NCI-H2196 (cell line): ENCODE data around the gene LY9.

ENCODE experiments used
- DNase-seq: peaks from one replicate; lab custom pipeline; 2025; ENCODE audit not compliant: unreplicated experiment; lab: John Stamatoyannopoulos, UW

LY9 gene

GRCh38 chr1:160836561-160836960 is 40.6 kb downstream of the LY9 start:
- no peak for DNase-seq

- no peak for DNase-seq
These were observed 41.1 kb downstream of the LY9 start for GRCh38 chr1:160836981-160837557.

GRCh38 chr1:160837558-160838205 is 41.7 kb downstream of the LY9 start:
- DNase-seq: no peak

- no peak for DNase-seq
These were observed 42.9 kb downstream of the LY9 start for GRCh38 chr1:160838888-160839287.

GRCh38 chr1:160839746-160840145 is 43.8 kb downstream of the LY9 start:
- DNase-seq: no peak

- DNase-seq: no peak
These were observed 45.1 kb downstream of the LY9 start for GRCh38 chr1:160841079-160841478.

GRCh38 chr1:160844447-160845232 is 48.7 kb downstream of the LY9 start:
- DNase-seq: no peak

GRCh38 chr1:160846281-160846680 is 50.3 kb downstream of the LY9 start:
- no peak for DNase-seq

- no peak for DNase-seq
These were observed 54.6 kb downstream of the LY9 start for GRCh38 chr1:160850541-160850940.

- DNase-seq: no peak
These were observed 55.0 kb downstream of the LY9 start for GRCh38 chr1:160850993-160851392.

- no peak for DNase-seq
These were observed 57.0 kb downstream of the LY9 start for GRCh38 chr1:160853014-160853413.

GRCh38 chr1:160853754-160854153 is 57.8 kb downstream of the LY9 start:
- DNase-seq: no peak

- no peak for DNase-seq
These were observed 59.4 kb downstream of the LY9 start for GRCh38 chr1:160855181-160855981.

GRCh38 chr1:160858097-160858496 is 62.1 kb downstream of the LY9 start:
- DNase-seq: no peak

GRCh38 chr1:160858507-160858906 is 62.5 kb downstream of the LY9 start:
- no peak for DNase-seq

GRCh38 chr1:160859166-160859565 is 63.2 kb downstream of the LY9 start:
- no peak for DNase-seq

GRCh38 chr1:160860840-160861505 is 65.0 kb downstream of the LY9 start:
- no peak for DNase-seq

- no peak for DNase-seq
These were observed 66.5 kb downstream of the LY9 start, which contains the start of gene CD244 for GRCh38 chr1:160862203-160863060. CD244 (minus strand) TSS chr1:160862887; CDS start chr1:160862677, 210 bp downstream.

GRCh38 chr1:160863061-160863773 is 67.2 kb downstream of the LY9 start:
- DNase-seq: no peak
